ENCODE results near the gene UBE2O. TPM values are rescaled to one million over a fixed set of nuclear protein-coding genes. Genes with fewer than 3 reads are reported as not detected.

The UBE2O gene
- total RNA-seq, 1 experiment from 2014 or later = 52.6 TPM

- no peak overlapping the region for H3K27ac ChIP-seq (ENCODE audit: insufficient read length, low read depth, low read length)
- no peak for DNase-seq
- H2BK12ac ChIP-seq (ENCODE audit: insufficient read length, low read depth, low read length) = no peak overlapping the region
- no peak overlapping the region for H3K4ac ChIP-seq (ENCODE audit: low read depth, low read length)
- Mint-ChIP-seq H3K4me1 (no peaks in the 10 kb centered on the region), H3K4me3 (no peak overlapping the region), H3K9me3 (no peaks in the 10 kb centered on the region; a peak in 1 of 5 replicates), H3K27me3 (ENCODE audit: low read depth) (no peaks in the 10 kb centered on the region), H3K36me3 (ENCODE audit: insufficient read depth in 1 of 3, low read depth in 3 of 3) (peaks cover under 1 to 18% (median 3%) of the 10 kb centered on the region in 3 experiments; a peak in 5 of 7 replicates), H3K27ac (no peak overlapping the region)
- no peak overlapping the region for H2BK5ac ChIP-seq (ENCODE audit: insufficient read length, low read length)
- H4K91ac ChIP-seq (ENCODE audit: insufficient read length, low read depth, low read length) = no peak overlapping the region
- no peak overlapping the region for H2AK5ac ChIP-seq (ENCODE audit: insufficient read length, low read length)
- no peaks in the 10 kb centered on the region for H3K79me2 ChIP-seq (ENCODE audit: insufficient read depth, low read length)
- no peak overlapping the region for H2BK20ac ChIP-seq (ENCODE audit: low read depth, low read length, poor library complexity, severe bottlenecking)
- no CpG with 5 or more reads among the region's 20 CpGs for WGBS (ENCODE audit: extremely low coverage, insufficient read length, low lambda C conversion rate)
- H4K5ac ChIP-seq (ENCODE audit: insufficient read length, low read depth, low read length) = no peak overlapping the region
- no peak overlapping the region for H4K8ac ChIP-seq (replicated peaks; ENCODE audit: insufficient read length, low read depth, low read length)
- no peaks in the 10 kb centered on the region for H3K27me3 ChIP-seq (ENCODE audit: insufficient read depth, low read length)
- no peak overlapping the region for H3K9ac ChIP-seq (ENCODE audit: extremely low read depth, insufficient read length, low read length)
- TF ChIP-seq CTCF (conservative IDR thresholded peaks at IDR 0.05) = no peak
- H4K20me1 ChIP-seq (ENCODE audit: control insufficient read depth, insufficient read depth, insufficient read length) = no peaks in the 10 kb centered on the region
- no peak overlapping the region for H2BK15ac ChIP-seq (ENCODE audit: low read depth, low read length)
- no peak overlapping the region for H3K14ac ChIP-seq (ENCODE audit: insufficient read depth, low read length)
- no peaks in the 10 kb centered on the region for H3K4me1 ChIP-seq (ENCODE audit: insufficient read depth, low read length)
- H3T11ph ChIP-seq (ENCODE audit: low read length) = no peak overlapping the region
- no peaks in the 10 kb centered on the region for H3K79me1 ChIP-seq (ENCODE audit: insufficient read depth, low read depth, low read length, poor library complexity, severe bottlenecking)
- H3K4me2 ChIP-seq (ENCODE audit: insufficient read depth, insufficient read length, low read length) = no peak overlapping the region
- H3K9me3 ChIP-seq (ENCODE audit: control insufficient read depth, low read depth, low read length) = no peaks in the 10 kb centered on the region
- H3K56ac ChIP-seq (ENCODE audit: insufficient read length, low read depth, low read length) = no peak overlapping the region
- no peak overlapping the region for H3K18ac ChIP-seq (ENCODE audit: insufficient read length, low read depth, low read length)
- H3K23me2 ChIP-seq (ENCODE audit: insufficient read length, low read depth, low read length, poor library complexity, severe bottlenecking) = no peaks in the 10 kb centered on the region
- no peak overlapping the region for H2AFZ ChIP-seq (ENCODE audit: low read length)
- no peak overlapping the region for H3K23ac ChIP-seq (ENCODE audit: insufficient read length, low read depth, low read length)
- no peak overlapping the region for H2BK120ac ChIP-seq (ENCODE audit: low read depth, low read length, poor library complexity, severe bottlenecking)
Observed at GRCh38 chr17:76476736-76477135, 23.8 kb upstream of the UBE2O start.
